GM12892 (cell line): ENCODE data around the gene CAMK1D.

Source experiments
- POLR2A ChIP-seq: IDR thresholded peaks from 2 replicates; pipeline ENCODE4 v1.6.1; 2011; ENCODE audit warnings: low read depth, low read length, control low read depth
- POLR2AphosphoS5 ChIP-seq: IDR thresholded peaks from 2 replicates; pipeline ENCODE4 v1.6.1; 2011; ENCODE audit warnings: low read depth, low read length, control low read depth

GRCh38 chr10:12348870-12349628, at the start of gene CAMK1D:
- TF ChIP-seq POLR2A = peak; percentile 74
- peak; percentile 64 for TF ChIP-seq POLR2AphosphoS5
